Activated CD4-positive, alpha-beta T cell treated with anti-CD3 and anti-CD28 coated beads, Interleukin-2, amount 10 ng/mL, durations not matched to agents 7 days and 5 days (primary cell): ENCODE results near the gene DPYSL3. TPM values are rescaled to one million over a fixed set of nuclear protein-coding genes. Genes with fewer than 3 reads are reported as not detected.

Experiments
- CTCF ChIA-PET: fragments of 350-600 bp; sonication (Branson Sonifier 250); formaldehyde crosslinking; loops from one replicate; lab custom pipeline; 2021; ENCODE audit warnings: antibody characterized with exemption; lab: Charles Lee
- POLR2A ChIA-PET: fragments of 350-600 bp; sonication (Branson Sonifier 250); formaldehyde crosslinking; loops from one replicate; lab custom pipeline; 2021; ENCODE audit warnings: antibody characterized with exemption; lab: Charles Lee
- DNase-seq: peaks from one replicate; pipeline ENCODE4 v3.0.0-alpha.2; 2020
- H3K27ac Mint-ChIP-seq: one replicate; pipeline ENCODE4 v1.8.0; 2021; ENCODE audit warnings: mild to moderate bottlenecking, moderate library complexity, mixed read lengths
- H3K27me3 Mint-ChIP-seq: one replicate; pipeline ENCODE4 v1.8.0; 2021; ENCODE audit warnings: mixed read lengths
- H3K36me3 Mint-ChIP-seq: one replicate; pipeline ENCODE4 v1.8.0; 2021; ENCODE audit warnings: low read depth, mixed read lengths
- H3K4me1 Mint-ChIP-seq: one replicate; pipeline ENCODE4 v1.8.0; 2021; ENCODE audit warnings: mixed read lengths
- H3K4me3 Mint-ChIP-seq: one replicate; pipeline ENCODE4 v1.8.0; 2021; ENCODE audit warnings: mild to moderate bottlenecking, moderate library complexity, mixed read lengths
- H3K9me3 Mint-ChIP-seq: one replicate; pipeline ENCODE4 v1.8.0; 2021; ENCODE audit warnings: mixed read lengths
- total RNA-seq, 2 experiments: library from RNA; stranded (reverse); gene quantifications; one replicate each; pipeline ENCODE4 v1.2.3, GENCODE V29; 2021

DPYSL3 gene
- total RNA-seq, 2 experiments from 2014 or later, result not detected

GRCh38 chr5:147454996-147455677, 54.7 kb downstream of the DPYSL3 start:
- H3K4me3 Mint-ChIP-seq, result no peak overlapping the region
- DNase-seq, result no peak
- ChIA-PET POLR2A (no interaction called here), CTCF (no interaction called here)
- H3K27me3 Mint-ChIP-seq, result peaks cover 55% of the 10 kb centered on the region
- no peaks in the 10 kb centered on the region for H3K9me3 Mint-ChIP-seq
- H3K36me3 Mint-ChIP-seq, result no peaks in the 10 kb centered on the region
- peaks cover 8% of the 10 kb centered on the region for H3K4me1 Mint-ChIP-seq
- no peak overlapping the region for H3K27ac Mint-ChIP-seq

DNA sequence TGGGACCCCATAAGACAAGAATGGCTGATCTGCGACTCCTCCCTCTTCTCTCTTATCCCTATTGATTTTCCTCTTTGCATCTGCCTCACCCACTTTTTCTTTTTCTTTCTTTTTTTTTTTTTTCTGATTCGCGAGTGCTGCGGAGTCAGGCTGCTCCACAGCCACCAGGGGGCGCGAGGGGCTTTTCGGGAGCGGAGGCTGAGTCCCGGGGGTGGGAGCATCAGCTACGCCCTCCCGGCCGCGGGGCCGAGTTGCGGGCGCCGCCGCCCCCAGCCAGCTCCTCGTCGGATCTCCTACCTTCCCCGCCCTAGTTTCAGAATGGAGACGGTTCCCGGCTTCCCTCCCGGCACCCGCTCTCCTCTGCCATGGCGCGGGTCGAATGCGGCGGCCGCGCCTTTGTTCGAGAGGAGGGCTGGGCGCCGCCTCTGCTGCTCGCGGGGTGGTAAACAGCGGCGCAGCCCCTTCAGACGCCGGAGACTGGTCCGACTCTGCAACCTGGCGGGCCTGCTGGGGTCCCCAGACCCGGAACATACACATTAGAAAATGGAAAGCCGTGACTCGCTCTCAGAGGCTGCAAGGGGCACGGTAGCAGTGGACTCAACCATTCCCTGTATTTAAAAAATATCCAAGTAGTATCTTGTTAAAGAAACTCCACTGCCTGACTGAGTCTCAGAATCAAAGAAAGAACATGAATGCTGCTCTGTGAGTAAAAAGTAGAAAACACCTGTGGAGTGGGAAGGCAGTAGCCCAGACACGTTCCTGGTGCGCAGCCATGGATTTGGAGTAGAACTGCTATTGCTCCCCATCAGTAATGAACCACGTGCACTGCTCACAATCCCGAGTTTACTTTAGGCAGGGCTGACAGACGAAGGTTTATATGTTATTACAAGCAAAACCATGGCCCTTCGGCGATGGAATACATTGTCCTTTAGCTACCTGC, 55.7 kb downstream of the DPYSL3 start:
- CTCF ChIA-PET, result interaction anchor here (0.6 to 0.8 kb wide), 4 partner anchors 28 to 1779 kb away, joined by 3 to 10 read pairs (median 4); no protein-coding TSS in a partner anchor
- POLR2A ChIA-PET, result no interaction called here

DNA sequence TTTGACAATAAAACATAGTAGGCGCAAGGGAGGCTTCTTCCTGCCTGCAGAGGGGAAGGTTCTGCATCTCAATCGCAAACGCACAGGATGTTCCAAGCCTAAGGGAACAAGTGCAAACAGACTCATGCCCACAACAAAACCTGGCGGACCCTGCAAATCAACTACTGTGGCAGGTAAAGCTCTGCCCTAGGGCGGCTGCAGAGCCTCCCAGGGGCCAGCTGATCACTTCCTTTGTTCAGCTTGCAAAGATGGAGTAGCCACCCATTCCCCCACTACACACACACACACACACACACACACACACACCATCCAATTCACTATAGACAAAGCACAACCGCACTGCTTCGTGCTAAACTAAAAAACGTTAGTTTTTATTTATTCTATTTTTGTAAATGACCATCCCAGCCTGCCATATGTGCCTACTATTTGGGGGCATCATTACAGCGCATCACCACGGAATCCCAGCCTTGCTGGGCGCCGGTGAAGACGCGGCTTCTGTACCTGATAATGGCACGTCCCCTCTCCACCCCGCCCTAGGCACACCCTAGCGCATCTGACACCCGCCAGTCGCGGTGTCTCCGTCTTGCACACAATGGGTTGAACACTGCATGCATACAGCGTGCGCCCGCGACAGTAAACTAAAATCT, 57.6 kb downstream of the DPYSL3 start:
- POLR2A ChIA-PET, result no interaction called here
- CTCF ChIA-PET, result no interaction called here
- Mint-ChIP-seq H3K9me3 (no peaks in the 10 kb centered on the region), H3K4me1 (peaks cover 8% of the 10 kb centered on the region), H3K27me3 (peaks cover 62% of the 10 kb centered on the region), H3K27ac (no peak overlapping the region), H3K4me3 (peak overlapping the region; percentile 12), H3K36me3 (no peaks in the 10 kb centered on the region)
- no peak for DNase-seq

More for the DNA sequence above, 55.7 kb downstream of the DPYSL3 start:
- Mint-ChIP-seq H3K4me3 (peak overlapping the region; percentile 71), H3K4me1 (peaks cover 8% of the 10 kb centered on the region), H3K27me3 (peaks cover 56% of the 10 kb centered on the region), H3K36me3 (no peaks in the 10 kb centered on the region), H3K9me3 (no peaks in the 10 kb centered on the region), H3K27ac (no peak overlapping the region)
- DNase-seq, result peak; percentile 74

GRCh38 chr5:147451193-147451592, 58.7 kb downstream of the DPYSL3 start:
- Mint-ChIP-seq H3K4me3 (no peak overlapping the region), H3K9me3 (no peaks in the 10 kb centered on the region), H3K36me3 (no peaks in the 10 kb centered on the region), H3K4me1 (peaks cover 8% of the 10 kb centered on the region), H3K27ac (no peak overlapping the region), H3K27me3 (peaks cover 57% of the 10 kb centered on the region)
- ChIA-PET POLR2A (no interaction called here), CTCF (no interaction called here)
- no peak for DNase-seq

- Mint-ChIP-seq H3K9me3 (no peaks in the 10 kb centered on the region), H3K27me3 (peaks cover 51% of the 10 kb centered on the region), H3K27ac (no peak overlapping the region), H3K4me1 (peaks cover 8% of the 10 kb centered on the region), H3K36me3 (no peaks in the 10 kb centered on the region), H3K4me3 (no peak overlapping the region)
- ChIA-PET POLR2A (no interaction called here), CTCF (no interaction called here)
- DNase-seq, result no peak
Measured at GRCh38 chr5:147450606-147451005, 59.3 kb downstream of the DPYSL3 start.

GRCh38 chr5:147448766-147449165, 61.1 kb downstream of the DPYSL3 start:
- POLR2A ChIA-PET, result no interaction called here
- no peak for DNase-seq
- Mint-ChIP-seq H3K9me3 (no peaks in the 10 kb centered on the region), H3K27ac (no peak overlapping the region), H3K36me3 (no peaks in the 10 kb centered on the region), H3K27me3 (peaks cover 35% of the 10 kb centered on the region), H3K4me3 (no peak overlapping the region), H3K4me1 (peaks cover 6% of the 10 kb centered on the region)
- CTCF ChIA-PET, result no interaction called here

GRCh38 chr5:147446523-147446922, 63.3 kb downstream of the DPYSL3 start:
- Mint-ChIP-seq H3K4me3 (no peak overlapping the region), H3K36me3 (no peaks in the 10 kb centered on the region), H3K27ac (no peak overlapping the region), H3K9me3 (no peaks in the 10 kb centered on the region), H3K27me3 (peaks cover 19% of the 10 kb centered on the region), H3K4me1 (no peaks in the 10 kb centered on the region)
- DNase-seq, result no peak
- ChIA-PET CTCF (interaction anchor here (0.6 kb wide), 1 partner anchor 139 kb away, joined by 3 read pairs; no protein-coding TSS in a partner anchor), POLR2A (no interaction called here)

DNA sequence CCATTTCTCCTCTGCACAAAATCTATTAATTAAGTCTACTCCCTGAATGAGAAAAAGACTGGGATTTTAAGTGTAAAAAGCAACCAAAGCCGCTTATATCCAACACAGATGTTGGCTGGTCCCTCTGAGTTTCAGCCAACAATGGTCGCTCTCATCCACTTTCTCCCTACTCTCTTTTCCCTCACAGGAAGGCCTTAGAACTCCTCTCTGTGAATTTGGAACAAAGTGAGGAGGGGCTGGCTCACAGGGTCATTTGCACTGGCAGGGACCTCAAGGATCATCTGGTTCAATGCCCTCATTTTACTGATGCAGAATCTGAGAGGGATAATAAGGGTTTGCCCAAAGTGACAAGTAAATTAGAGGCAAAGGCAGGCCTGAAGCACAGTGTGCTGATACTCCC, 64.0 kb downstream of the DPYSL3 start:
- Mint-ChIP-seq H3K27me3 (peaks cover 14% of the 10 kb centered on the region), H3K4me3 (no peak overlapping the region), H3K4me1 (no peaks in the 10 kb centered on the region), H3K9me3 (no peaks in the 10 kb centered on the region), H3K27ac (no peak overlapping the region), H3K36me3 (no peaks in the 10 kb centered on the region)
- DNase-seq, result no peak
- CTCF ChIA-PET, result interaction anchor here (0.6 kb wide), 1 partner anchor 138 kb away, joined by 3 read pairs; no protein-coding TSS in a partner anchor
- POLR2A ChIA-PET, result no interaction called here

- Mint-ChIP-seq H3K36me3 (no peaks in the 10 kb centered on the region), H3K27ac (no peak overlapping the region), H3K4me3 (no peak overlapping the region), H3K27me3 (peaks cover 9% of the 10 kb centered on the region), H3K4me1 (no peaks in the 10 kb centered on the region), H3K9me3 (no peaks in the 10 kb centered on the region)
- no peak for DNase-seq
- ChIA-PET CTCF (no interaction called here), POLR2A (no interaction called here)
Measured at GRCh38 chr5:147445090-147445489, 64.8 kb downstream of the DPYSL3 start.

GRCh38 chr5:147442224-147442623, 67.6 kb downstream of the DPYSL3 start:
- no peaks in the 10 kb centered on the region for H3K36me3 Mint-ChIP-seq

DNA sequence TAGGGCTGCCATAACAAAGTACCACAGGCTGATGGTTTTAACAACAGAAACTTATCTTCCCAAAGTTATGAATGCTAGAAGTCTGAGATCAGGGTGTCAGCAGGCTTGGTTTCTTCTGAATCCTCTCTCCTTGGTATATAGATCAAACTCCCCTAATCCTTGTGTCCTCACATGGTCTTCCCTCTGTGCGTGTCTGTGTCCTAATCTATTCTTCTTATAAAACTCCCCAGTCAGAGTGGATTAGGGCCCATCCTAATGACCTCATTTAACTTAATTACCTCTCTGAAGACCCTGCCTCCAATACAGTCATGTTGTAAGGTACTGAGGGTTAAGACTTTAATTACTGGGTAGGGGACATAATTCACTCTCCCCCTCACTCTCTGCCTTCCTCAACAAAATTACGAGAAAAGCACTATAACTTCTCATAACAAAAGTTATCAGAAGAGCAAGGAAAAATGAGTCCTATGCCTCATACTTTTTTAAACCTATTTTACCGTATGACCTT, 68.6 kb downstream of the DPYSL3 start:
- Mint-ChIP-seq H3K4me3 (no peak overlapping the region), H3K9me3 (no peaks in the 10 kb centered on the region)
- DNase-seq, result no peak

More at GRCh38 chr5:147442224-147442623, 67.6 kb downstream of the DPYSL3 start:
- Mint-ChIP-seq H3K4me1 (no peaks in the 10 kb centered on the region), H3K4me3 (no peak overlapping the region), H3K27ac (no peak overlapping the region), H3K9me3 (no peaks in the 10 kb centered on the region), H3K27me3 (peaks cover under 1% of the 10 kb centered on the region)
- no peak for DNase-seq
- ChIA-PET POLR2A (no interaction called here), CTCF (interaction anchor here (1.0 kb wide), 1 partner anchor 14 kb away, joined by 4 read pairs; no protein-coding TSS in a partner anchor)

DNA sequence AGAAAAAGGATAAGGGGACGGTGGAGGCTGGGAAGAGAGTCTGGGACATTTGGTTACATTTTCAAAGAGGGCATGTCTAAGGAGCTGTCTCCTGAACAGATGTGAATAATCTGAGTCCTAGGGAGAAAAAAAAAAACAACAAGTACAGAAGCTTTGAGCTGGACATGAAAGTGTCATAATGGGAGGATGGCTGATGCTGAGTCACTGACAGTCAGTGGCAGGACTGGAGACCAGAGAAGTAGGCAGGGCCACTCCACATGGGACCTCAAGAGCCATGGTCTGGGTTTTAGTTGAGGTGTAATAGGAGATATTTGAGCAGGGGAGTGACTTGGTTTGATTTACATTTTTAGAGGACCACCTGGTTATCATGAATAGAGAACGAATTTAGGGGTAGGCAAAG, 70.6 kb downstream of the DPYSL3 start:
- CTCF ChIA-PET, result no interaction called here
- Mint-ChIP-seq H3K9me3 (no peaks in the 10 kb centered on the region), H3K4me3 (no peak overlapping the region), H3K36me3 (no peaks in the 10 kb centered on the region), H3K27me3 (no peaks in the 10 kb centered on the region), H3K4me1 (no peaks in the 10 kb centered on the region), H3K27ac (no peak overlapping the region)
- no peak for DNase-seq
- POLR2A ChIA-PET, result no interaction called here

More for the DNA sequence above, 68.6 kb downstream of the DPYSL3 start:
- Mint-ChIP-seq H3K27ac (no peak overlapping the region), H3K36me3 (no peaks in the 10 kb centered on the region), H3K27me3 (no peaks in the 10 kb centered on the region), H3K4me1 (no peaks in the 10 kb centered on the region)
- CTCF ChIA-PET, result no interaction called here
- POLR2A ChIA-PET, result no interaction called here
